ENCODE results near the gene SDF4. TPM values are rescaled to one million over a fixed set of nuclear protein-coding genes. Genes with fewer than 3 reads are reported as not detected.
A peak's percentile ranks its signal among the peaks of the same experiment; 100 is the strongest.

SDF4 gene
- total RNA-seq, 1 experiment from 2014 or later: 82.0 TPM

- H3K79me1 ChIP-seq (ENCODE audit: insufficient read depth, low read depth, low read length, poor library complexity, severe bottlenecking): no peaks in the 10 kb centered on the region
- H2BK5ac ChIP-seq (ENCODE audit: insufficient read length, low read length): no peak within 1 kb of the TSS
- peak within 1 kb of the TSS in 2 of 3 experiments; percentile 44; a peak in 1 of 7 replicates for H3K27ac Mint-ChIP-seq
- peaks cover 23 to 36% of the 10 kb centered on the region in 2 experiments for H3K4me1 Mint-ChIP-seq
- H3K23me2 ChIP-seq (ENCODE audit: insufficient read length, low read depth, low read length, poor library complexity, severe bottlenecking): no peaks in the 10 kb centered on the region
- no peak within 1 kb of the TSS for H3K9ac ChIP-seq (ENCODE audit: extremely low read depth, insufficient read length, low read length)
- H3K18ac ChIP-seq (ENCODE audit: insufficient read length, low read depth, low read length): peak within 1 kb of the TSS; percentile 17
- peaks cover 11% of the 10 kb centered on the region for H3K27me3 Mint-ChIP-seq (ENCODE audit: low read depth)
- no peak within 1 kb of the TSS for H2AFZ ChIP-seq (ENCODE audit: low read length)
- no peak within 1 kb of the TSS for H4K8ac ChIP-seq (replicated peaks; ENCODE audit: insufficient read length, low read depth, low read length)
- no peak within 1 kb of the TSS for H2BK15ac ChIP-seq (ENCODE audit: low read depth, low read length)
- H3K9me3 ChIP-seq (ENCODE audit: control insufficient read depth, low read depth, low read length): no peaks in the 10 kb centered on the region
- no peak within 1 kb of the TSS for H2BK12ac ChIP-seq (ENCODE audit: insufficient read length, low read depth, low read length)
- DNase-seq: peak; percentile 93
- H3K4me1 ChIP-seq (ENCODE audit: insufficient read depth, low read length): peaks cover 3% of the 10 kb centered on the region; the same call in 1 of the 2 replicates
- no peak within 1 kb of the TSS for H3K27ac ChIP-seq (ENCODE audit: insufficient read length, low read depth, low read length)
- H3K56ac ChIP-seq (ENCODE audit: insufficient read length, low read depth, low read length): no peak within 1 kb of the TSS
- no CpG with 5 or more reads among the region's 35 CpGs for WGBS (ENCODE audit: extremely low coverage, insufficient read length, low lambda C conversion rate)
- H3K27me3 ChIP-seq (ENCODE audit: insufficient read depth, low read length): no peaks in the 10 kb centered on the region
- no peak within 1 kb of the TSS for H4K5ac ChIP-seq (ENCODE audit: insufficient read length, low read depth, low read length)
- no peak within 1 kb of the TSS for H3K4ac ChIP-seq (ENCODE audit: low read depth, low read length)
- H2BK120ac ChIP-seq (ENCODE audit: low read depth, low read length, poor library complexity, severe bottlenecking): no peak within 1 kb of the TSS
- H3K23ac ChIP-seq (ENCODE audit: insufficient read length, low read depth, low read length): no peak within 1 kb of the TSS
- no peak within 1 kb of the TSS for H4K91ac ChIP-seq (ENCODE audit: insufficient read length, low read depth, low read length)
- no peaks in the 10 kb centered on the region for H3K79me2 ChIP-seq (ENCODE audit: insufficient read depth, low read length)
- no peaks in the 10 kb centered on the region for H4K20me1 ChIP-seq (ENCODE audit: control insufficient read depth, insufficient read depth, insufficient read length)
- H3T11ph ChIP-seq (ENCODE audit: low read length): no peak within 1 kb of the TSS
- H3K4me2 ChIP-seq (ENCODE audit: insufficient read depth, insufficient read length, low read length): no peak within 1 kb of the TSS
- H2AK5ac ChIP-seq (ENCODE audit: insufficient read length, low read length): no peak within 1 kb of the TSS
- TF ChIP-seq CTCF (conservative IDR thresholded peaks at IDR 0.05): no peak
- H3K9me3 Mint-ChIP-seq: peaks cover 0 to 4% of the 10 kb centered on the region in 2 experiments; a peak in 2 of 5 replicates
- H3K4me3 Mint-ChIP-seq: peak within 1 kb of the TSS in 1 of 2 experiments; percentile 53; a peak in 2 of 5 replicates
- H3K36me3 Mint-ChIP-seq (ENCODE audit: insufficient read depth in 1 of 3, low read depth in 3 of 3): peaks cover 1 to 12% (median 4%) of the 10 kb centered on the region in 3 experiments; a peak in 4 of 7 replicates
- H3K14ac ChIP-seq (ENCODE audit: insufficient read depth, low read length): peak within 1 kb of the TSS; percentile 65; the same call in 1 of the 2 replicates
- no peak within 1 kb of the TSS for H2BK20ac ChIP-seq (ENCODE audit: low read depth, low read length, poor library complexity, severe bottlenecking)
These were observed 57.9 kb downstream of the SDF4 start, which contains the start of gene TTLL10 for GRCh38 chr1:1173793-1174415. Gene TTLL10 (plus strand): TSS chr1:1173880. CDS start chr1:1179216, 5,336 bp downstream.

Measured in H9 (cell line).